Fibroblast of lung (primary cell): ENCODE results near the gene ACP1.

Source experiments
- EZH2 ChIP-seq: IDR thresholded peaks from 2 replicates; pipeline ENCODE4 v1.5.1; 2012; ENCODE audit warnings: low read length, control low read depth, mild to moderate bottlenecking; ENCODE audit errors: missing control alignments
- TF ChIP-seq, protein P1 (sequence below), 2 donors: IDR thresholded peaks in 1 of 2; conservative IDR thresholded peaks in 1 of 2; 1 replicate in 1 of 2; 2 replicates in 1 of 2; pipeline ENCODE4 v1.5.1; 2011 to 2012; ENCODE audit warnings: low read length in 2 of 2, control low read depth in 1 of 2, inconsistent platforms in 1 of 2, low read depth in 1 of 2, mild to moderate bottlenecking in 1 of 2

DNA sequence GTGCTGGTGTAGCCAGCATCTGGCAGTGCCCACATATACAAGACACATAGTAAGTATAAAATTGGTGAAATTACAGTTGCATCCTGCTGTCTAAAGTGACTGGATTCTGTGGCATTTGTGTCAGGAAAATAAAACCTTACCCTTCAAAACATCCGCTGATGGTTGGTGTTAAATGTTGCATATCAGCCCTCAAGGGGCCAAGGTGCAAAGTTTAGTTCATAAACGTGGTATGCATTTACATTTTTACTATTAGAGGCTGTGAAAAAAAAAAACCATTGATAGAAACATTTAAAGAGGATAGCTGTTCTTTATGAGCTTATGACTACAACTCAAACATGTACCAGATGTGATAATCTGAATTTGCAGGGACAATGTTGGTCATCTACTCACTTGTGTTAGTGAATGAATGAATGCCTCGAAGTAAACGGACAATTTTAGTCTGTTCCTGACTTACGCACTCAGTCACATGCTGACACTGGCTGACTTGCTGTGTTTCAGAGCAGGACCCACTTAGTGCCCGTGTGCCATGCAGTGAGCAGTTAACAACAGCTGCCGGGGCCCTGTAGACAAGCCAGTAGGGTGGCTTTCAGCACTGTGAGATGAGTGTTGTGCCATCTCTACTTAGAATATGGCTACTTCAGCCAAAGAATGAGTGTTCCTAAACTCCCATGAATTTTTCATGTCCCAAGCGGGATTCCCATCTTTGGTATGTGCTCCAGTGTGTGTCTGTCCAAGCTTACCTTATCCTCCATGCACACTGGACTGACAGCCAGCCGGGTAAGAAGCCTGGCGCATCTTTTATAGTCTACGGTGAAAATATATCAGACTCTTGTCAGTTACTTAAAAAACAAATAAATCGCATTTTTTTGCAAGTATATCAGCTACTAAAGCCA lies 17.9 kb downstream of the ACP1 start:
- TF ChIP-seq, protein P1, sequence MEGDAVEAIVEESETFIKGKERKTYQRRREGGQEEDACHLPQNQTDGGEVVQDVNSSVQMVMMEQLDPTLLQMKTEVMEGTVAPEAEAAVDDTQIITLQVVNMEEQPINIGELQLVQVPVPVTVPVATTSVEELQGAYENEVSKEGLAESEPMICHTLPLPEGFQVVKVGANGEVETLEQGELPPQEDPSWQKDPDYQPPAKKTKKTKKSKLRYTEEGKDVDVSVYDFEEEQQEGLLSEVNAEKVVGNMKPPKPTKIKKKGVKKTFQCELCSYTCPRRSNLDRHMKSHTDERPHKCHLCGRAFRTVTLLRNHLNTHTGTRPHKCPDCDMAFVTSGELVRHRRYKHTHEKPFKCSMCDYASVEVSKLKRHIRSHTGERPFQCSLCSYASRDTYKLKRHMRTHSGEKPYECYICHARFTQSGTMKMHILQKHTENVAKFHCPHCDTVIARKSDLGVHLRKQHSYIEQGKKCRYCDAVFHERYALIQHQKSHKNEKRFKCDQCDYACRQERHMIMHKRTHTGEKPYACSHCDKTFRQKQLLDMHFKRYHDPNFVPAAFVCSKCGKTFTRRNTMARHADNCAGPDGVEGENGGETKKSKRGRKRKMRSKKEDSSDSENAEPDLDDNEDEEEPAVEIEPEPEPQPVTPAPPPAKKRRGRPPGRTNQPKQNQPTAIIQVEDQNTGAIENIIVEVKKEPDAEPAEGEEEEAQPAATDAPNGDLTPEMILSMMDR (conservative IDR thresholded peaks at IDR 0.05 in 1 of 2, IDR thresholded peaks at IDR 0.05 in 1 of 2; ENCODE audit: low read depth in 1 of 2, low read length in 2 of 2), result no peak
- TF ChIP-seq EZH2, result no peak
